ENCODE results near the gene ADAMTS18. TPM values are rescaled to one million over a fixed set of nuclear protein-coding genes. Genes with fewer than 3 reads are reported as not detected.
"Not testable (repeated sequence)": the region's sequence is repeated elsewhere in the genome, so short reads cannot be mapped to it uniquely, and the experiment has no call there.

ADAMTS18 gene
- total and polyA plus RNA-seq, 2 donors (not counting 1 experiment from before 2014, with no cell fraction given): not detected

GRCh38 chr16:77277571-77277970 is 157.3 kb downstream of the ADAMTS18 start:
- Histone ChIP-seq H3K36me3 (ENCODE audit: control insufficient read depth, insufficient read depth, low read length) (no peaks in the 10 kb centered on the region), H3K79me2 (ENCODE audit: control insufficient read depth, insufficient read depth, low read length) (no peaks in the 10 kb centered on the region), H3K4me1 (ENCODE audit: control insufficient read depth, extremely low read depth, insufficient read depth, low read length) (no peaks in the 10 kb centered on the region), H3K4me2 (ENCODE audit: extremely low read depth, insufficient read depth, low read length) (no peak overlapping the region), H3K4me3 (replicated peaks in 1 of 4; ENCODE audit: control extremely low read depth in 1 of 4, insufficient read depth in 1 of 4, low read depth in 3 of 4, low read length in 4 of 4) (no peak overlapping the region), H3K27me3 (ENCODE audit: control insufficient read depth, insufficient read depth, low read length) (no peaks in the 10 kb centered on the region), H3K9ac (ENCODE audit: insufficient read depth, low read length) (no peak overlapping the region), H2AFZ (ENCODE audit: low read length) (no peak overlapping the region), H3K9me3 (ENCODE audit: control insufficient read depth, insufficient read depth, low read depth, low read length) (no peaks in the 10 kb centered on the region), H3K27ac (ENCODE audit: insufficient read depth, low read length) (no peak overlapping the region), H4K20me1 (ENCODE audit: control insufficient read depth, extremely low read depth, insufficient read depth, low read length) (no peaks in the 10 kb centered on the region)
- TF ChIP-seq CTCF (conservative IDR thresholded peaks at IDR 0.05 in 1 of 2, IDR thresholded peaks at IDR 0.05 in 1 of 2; ENCODE audit: low read depth in 1 of 2, low read length in 2 of 2) (no peak), EZH2 (IDR thresholded peaks at IDR 0.05; ENCODE audit: low read length, missing control alignments) (no peak)
- no peak for DNase-seq (ENCODE audit: low read depth in 2 of 2)

GRCh38 chr16:77277141-77277540 is 157.7 kb downstream of the ADAMTS18 start:
- TF ChIP-seq EZH2 (IDR thresholded peaks at IDR 0.05; ENCODE audit: low read length, missing control alignments): no peak
- no peak overlapping the region for H2AFZ ChIP-seq (ENCODE audit: low read length)
- H3K36me3 ChIP-seq (ENCODE audit: control insufficient read depth, insufficient read depth, low read length): no peaks in the 10 kb centered on the region
- no peaks in the 10 kb centered on the region for H3K79me2 ChIP-seq (ENCODE audit: control insufficient read depth, insufficient read depth, low read length)
- H3K4me1 ChIP-seq (ENCODE audit: control insufficient read depth, extremely low read depth, insufficient read depth, low read length): no peaks in the 10 kb centered on the region
- H3K9ac ChIP-seq (ENCODE audit: insufficient read depth, low read length): no peak overlapping the region
- H3K4me3 ChIP-seq (replicated peaks in 1 of 4; ENCODE audit: control extremely low read depth in 1 of 4, insufficient read depth in 1 of 4, low read depth in 3 of 4, low read length in 4 of 4): no peak overlapping the region
- no peaks in the 10 kb centered on the region for H3K27me3 ChIP-seq (ENCODE audit: control insufficient read depth, insufficient read depth, low read length)
- H4K20me1 ChIP-seq (ENCODE audit: control insufficient read depth, extremely low read depth, insufficient read depth, low read length): no peaks in the 10 kb centered on the region
- no peaks in the 10 kb centered on the region for H3K9me3 ChIP-seq (ENCODE audit: control insufficient read depth, insufficient read depth, low read depth, low read length)
- no peak for DNase-seq (ENCODE audit: low read depth in 2 of 2)
- no peak overlapping the region for H3K4me2 ChIP-seq (ENCODE audit: extremely low read depth, insufficient read depth, low read length)
- no peak overlapping the region for H3K27ac ChIP-seq (ENCODE audit: insufficient read depth, low read length)

- no peaks in the 10 kb centered on the region for H3K79me2 ChIP-seq (ENCODE audit: control insufficient read depth, insufficient read depth, low read length)
- no peak overlapping the region for H3K9ac ChIP-seq (ENCODE audit: insufficient read depth, low read length)
- no peaks in the 10 kb centered on the region for H4K20me1 ChIP-seq (ENCODE audit: control insufficient read depth, extremely low read depth, insufficient read depth, low read length)
- no peak overlapping the region for H3K4me3 ChIP-seq (replicated peaks in 1 of 4; ENCODE audit: control extremely low read depth in 1 of 4, insufficient read depth in 1 of 4, low read depth in 3 of 4, low read length in 4 of 4)
- H3K36me3 ChIP-seq (ENCODE audit: control insufficient read depth, insufficient read depth, low read length): no peaks in the 10 kb centered on the region
- TF ChIP-seq EZH2 (IDR thresholded peaks at IDR 0.05; ENCODE audit: low read length, missing control alignments) (no peak), CTCF (conservative IDR thresholded peaks at IDR 0.05 in 1 of 2, IDR thresholded peaks at IDR 0.05 in 1 of 2; ENCODE audit: low read depth in 1 of 2, low read length in 2 of 2) (no peak)
- H3K27ac ChIP-seq (ENCODE audit: insufficient read depth, low read length): no peak overlapping the region
- H3K4me2 ChIP-seq (ENCODE audit: extremely low read depth, insufficient read depth, low read length): no peak overlapping the region
- H3K27me3 ChIP-seq (ENCODE audit: control insufficient read depth, insufficient read depth, low read length): no peaks in the 10 kb centered on the region
- H3K4me1 ChIP-seq (ENCODE audit: control insufficient read depth, extremely low read depth, insufficient read depth, low read length): no peaks in the 10 kb centered on the region
- no peak overlapping the region for H2AFZ ChIP-seq (ENCODE audit: low read length)
- peak in 1 of 2 donors; percentile 44 for DNase-seq (ENCODE audit: low read depth in 2 of 2)
- H3K9me3 ChIP-seq (ENCODE audit: control insufficient read depth, insufficient read depth, low read depth, low read length): no peaks in the 10 kb centered on the region
Observed at GRCh38 chr16:77276661-77277060, 158.2 kb downstream of the ADAMTS18 start.

GRCh38 chr16:77275303-77275702 is 159.5 kb downstream of the ADAMTS18 start:
- DNase-seq (ENCODE audit: low read depth in 2 of 2); H3K36me3 ChIP-seq (ENCODE audit: control insufficient read depth, insufficient read depth, low read length); H3K79me2 ChIP-seq (ENCODE audit: control insufficient read depth, insufficient read depth, low read length); H3K4me2 ChIP-seq (ENCODE audit: extremely low read depth, insufficient read depth, low read length); H3K9me3 ChIP-seq (ENCODE audit: control insufficient read depth, insufficient read depth, low read depth, low read length); H2AFZ ChIP-seq (ENCODE audit: low read length); H3K9ac ChIP-seq (ENCODE audit: insufficient read depth, low read length); H4K20me1 ChIP-seq (ENCODE audit: control insufficient read depth, extremely low read depth, insufficient read depth, low read length); H3K27ac ChIP-seq (ENCODE audit: insufficient read depth, low read length); H3K4me1 ChIP-seq (ENCODE audit: control insufficient read depth, extremely low read depth, insufficient read depth, low read length); H3K27me3 ChIP-seq (ENCODE audit: control insufficient read depth, insufficient read depth, low read length); H3K4me3 ChIP-seq (replicated peaks in 1 of 4; ENCODE audit: control extremely low read depth in 1 of 4, insufficient read depth in 1 of 4, low read depth in 3 of 4, low read length in 4 of 4): not testable (repeated sequence)
